GM06990 (cell line): Measurements from ENCODE around the gene FUBP3.

Experiments used
- DNase-seq: peaks from one replicate; pipeline ENCODE4 v3.0.0-alpha.2; 2011; ENCODE audit not compliant: insufficient read length; ENCODE audit errors: extremely low read depth
- H3K27me3 ChIP-seq: replicated peaks from 2 replicates; pipeline ENCODE4 v1.6.0; 2011; ENCODE audit warnings: low read length; ENCODE audit not compliant: control insufficient read depth, insufficient read depth
- H3K36me3 ChIP-seq: 2 replicates; pipeline ENCODE4 v1.5.1; 2011; ENCODE audit warnings: low read length; ENCODE audit not compliant: control insufficient read depth, insufficient read depth
- H3K4me3 ChIP-seq: replicated peaks from 2 replicates; pipeline ENCODE4 v1.5.1; 2011; ENCODE audit warnings: low read depth, mild to moderate bottlenecking, control low read depth, low read length
- CTCF ChIP-seq: IDR thresholded peaks from 2 replicates; pipeline ENCODE4 v1.5.1; 2011; ENCODE audit warnings: low read length, control low read depth, mild to moderate bottlenecking, inconsistent platforms; ENCODE audit not compliant: insufficient read depth, poor library complexity, severe bottlenecking

The FUBP3 gene

GRCh38 chr9:130587921-130588320 lies 8.5 kb downstream of the FUBP3 start:
- TF ChIP-seq CTCF: no peak
- no peak overlapping the region for H3K4me3 ChIP-seq
- H3K27me3 ChIP-seq: no peaks in the 10 kb centered on the region
- no peak for DNase-seq
- peaks cover 4% of the 10 kb centered on the region for H3K36me3 ChIP-seq

GRCh38 chr9:130588416-130588815 lies 9.0 kb downstream of the FUBP3 start:
- no peak for DNase-seq
- Histone ChIP-seq H3K36me3 (peaks cover 4% of the 10 kb centered on the region), H3K4me3 (no peak overlapping the region), H3K27me3 (no peaks in the 10 kb centered on the region)
- TF ChIP-seq CTCF: no peak

GRCh38 chr9:130589754-130590153 lies 10.4 kb downstream of the FUBP3 start:
- no peak for DNase-seq
- H3K36me3 ChIP-seq: peaks cover 4% of the 10 kb centered on the region

GRCh38 chr9:130590305-130590704 lies 10.9 kb downstream of the FUBP3 start:
- no peak for DNase-seq
- no peaks in the 10 kb centered on the region for H3K27me3 ChIP-seq
- H3K36me3 ChIP-seq: peaks cover 4% of the 10 kb centered on the region
- no peak for TF ChIP-seq CTCF
- H3K4me3 ChIP-seq: no peak overlapping the region

More at GRCh38 chr9:130589754-130590153, 10.4 kb downstream of the FUBP3 start:
- Histone ChIP-seq H3K4me3 (no peak overlapping the region), H3K27me3 (no peaks in the 10 kb centered on the region)
- no peak for TF ChIP-seq CTCF

GRCh38 chr9:130593020-130593419 lies 13.6 kb downstream of the FUBP3 start:
- no peak for DNase-seq
- Histone ChIP-seq H3K27me3 (no peaks in the 10 kb centered on the region), H3K36me3 (peaks cover 5% of the 10 kb centered on the region), H3K4me3 (no peak overlapping the region)
- no peak for TF ChIP-seq CTCF

- H3K36me3 ChIP-seq: peaks cover 7% of the 10 kb centered on the region; the same call in 1 of the 2 replicates
- H3K4me3 ChIP-seq: no peak overlapping the region
- DNase-seq: no peak
- no peak for TF ChIP-seq CTCF
- H3K27me3 ChIP-seq: no peaks in the 10 kb centered on the region
These were observed 17.9 kb downstream of the FUBP3 start for GRCh38 chr9:130597228-130597627.
